NCI-H187 treated with DMSO at 0.1 percent for 48 hours (cell line): Measurements from ENCODE around the gene PITHD1.
"Not testable (repeated sequence)": the region's sequence is repeated elsewhere in the genome, so short reads cannot be mapped to it uniquely, and the experiment has no call there.

Source experiments
- DNase-seq: peaks from one replicate; lab custom pipeline; 2025; lab: John Stamatoyannopoulos, UW

PITHD1 gene

GRCh38 chr1:23825762-23826522 is 47.7 kb downstream of the PITHD1 start:
- DNase-seq: no peak

DNA sequence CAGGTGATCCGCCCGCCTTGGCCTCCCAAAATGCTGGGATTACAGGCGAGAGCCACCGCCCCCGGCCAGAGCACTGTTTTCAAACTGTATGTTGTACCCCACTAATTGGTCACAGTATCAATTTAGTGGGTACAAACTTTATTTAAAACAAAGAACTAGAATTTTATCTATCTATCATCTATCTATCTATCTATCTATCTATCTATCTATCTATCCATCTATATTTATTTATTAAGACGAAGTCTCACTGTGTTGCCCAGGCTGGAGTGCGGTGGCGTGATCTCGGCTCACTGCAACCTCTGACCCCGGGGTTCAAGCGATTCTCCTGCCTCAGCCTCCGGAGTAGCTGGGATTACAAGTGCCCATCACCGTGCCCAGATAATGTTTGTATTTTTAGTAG is 48.4 kb downstream of the PITHD1 start:
- not testable (repeated sequence) for DNase-seq

DNA sequence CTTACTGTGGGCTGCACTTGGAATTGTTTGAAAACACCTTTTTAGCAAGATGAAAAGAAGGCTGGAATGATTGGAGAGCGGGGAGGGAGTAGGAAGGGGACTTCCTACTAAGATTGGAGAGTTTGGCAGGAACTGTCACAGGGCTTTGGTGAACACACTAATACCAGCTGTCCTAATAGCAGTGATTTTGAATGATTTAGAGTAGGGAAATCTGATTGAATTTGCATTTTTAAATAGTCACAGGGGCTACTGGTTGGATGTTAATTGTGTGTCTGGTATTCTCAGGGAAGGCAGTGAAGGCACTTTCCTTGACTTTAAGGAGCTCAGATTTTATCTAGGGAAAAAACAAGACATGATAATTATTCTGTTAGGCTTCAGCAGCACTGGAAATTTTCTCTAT is 49.5 kb downstream of the PITHD1 start:
- no peak for DNase-seq

DNA sequence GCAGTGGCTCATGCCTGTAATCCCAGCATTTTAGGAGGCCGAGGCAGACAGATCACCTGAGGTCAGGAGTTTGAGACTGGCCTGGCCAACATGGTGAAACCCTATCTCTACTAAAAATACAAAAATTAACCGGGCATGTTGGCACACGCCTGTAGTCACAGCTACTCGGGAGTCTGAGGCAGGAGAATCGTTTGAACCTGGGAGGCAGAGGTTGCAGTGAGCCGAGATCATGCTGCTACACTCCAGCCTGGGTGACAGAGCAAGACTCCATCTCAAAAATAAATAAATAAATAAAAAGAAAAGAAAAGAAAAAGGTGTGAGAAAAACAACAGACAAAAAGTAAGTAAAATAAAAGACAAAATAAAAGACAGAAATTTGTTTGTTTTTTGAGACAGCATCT is 55.9 kb downstream of the PITHD1 start:
- DNase-seq: not testable (repeated sequence)

DNA sequence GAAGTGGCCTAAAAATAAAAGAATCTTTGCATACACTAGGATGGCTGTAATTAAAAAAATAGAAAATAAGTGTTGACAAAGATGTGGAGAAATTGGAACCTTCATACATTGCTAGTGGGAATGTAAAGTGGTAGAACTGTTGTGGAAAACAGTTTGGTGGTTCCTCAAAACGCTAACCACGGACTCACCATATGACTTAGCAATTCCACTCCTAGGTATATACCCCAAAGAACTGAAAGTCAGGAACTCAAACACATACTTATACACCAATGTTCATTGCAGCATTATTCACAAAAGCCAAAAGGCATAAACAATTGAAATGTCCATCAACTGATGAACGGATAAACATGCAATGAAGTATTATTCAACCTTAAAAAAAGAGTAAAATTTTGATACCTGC is 57.8 kb downstream of the PITHD1 start:
- no peak for DNase-seq
